GM19438 (cell line): ENCODE measurements around the gene COL9A3.
"Not testable (repeated sequence)": the region's sequence is repeated elsewhere in the genome, so short reads cannot be mapped to it uniquely, and the experiment has no call there.

ENCODE experiments used
- ATAC-seq: cut with Tn5 transposase; IDR thresholded peaks from one replicate; pipeline ENCODE4 v1.9.1; 2021; ENCODE audit warnings: low read depth; ENCODE audit not compliant: unreplicated experiment

Gene COL9A3

GRCh38 chr20:62850333-62850974 lies 33.6 kb downstream of the COL9A3 start:
- ATAC-seq, result no peak

- no peak for ATAC-seq
These were observed 35.3 kb downstream of the COL9A3 start for GRCh38 chr20:62852196-62852595.

- no peak for ATAC-seq
These were observed 36.0 kb downstream of the COL9A3 start for GRCh38 chr20:62852841-62853240.

- ATAC-seq, result not testable (repeated sequence)
These were observed 36.5 kb downstream of the COL9A3 start for GRCh38 chr20:62853304-62853703.

GRCh38 chr20:62854121-62854520 lies 37.3 kb downstream of the COL9A3 start:
- ATAC-seq, result no peak

GRCh38 chr20:62855120-62855519 lies 38.3 kb downstream of the COL9A3 start:
- no peak for ATAC-seq

GRCh38 chr20:62856931-62857619 lies 40.2 kb downstream of the COL9A3 start:
- ATAC-seq, result no peak

- ATAC-seq, result no peak
These were observed 41.4 kb downstream of the COL9A3 start for GRCh38 chr20:62858058-62858830.

GRCh38 chr20:62859721-62860120 lies 42.9 kb downstream of the COL9A3 start:
- no peak for ATAC-seq

- no peak for ATAC-seq
These were observed 43.6 kb downstream of the COL9A3 start for GRCh38 chr20:62860391-62860923.

- ATAC-seq, result no peak
These were observed 44.3 kb downstream of the COL9A3 start for GRCh38 chr20:62860924-62861691.

- no peak for ATAC-seq
These were observed 45.0 kb downstream of the COL9A3 start, which contains the start of gene TCFL5 for GRCh38 chr20:62861726-62862336. TCFL5 (minus strand) TSS chr20:62861822; CDS start chr20:62861670, 152 bp downstream.

GRCh38 chr20:62864207-62864606 lies 47.4 kb downstream of the COL9A3 start:
- ATAC-seq, result no peak

- ATAC-seq, result no peak
These were observed 55.5 kb downstream of the COL9A3 start for GRCh38 chr20:62872184-62872847.

- no peak for ATAC-seq
These were observed 56.0 kb downstream of the COL9A3 start for GRCh38 chr20:62872862-62873261.

- no peak for ATAC-seq
These were observed 56.4 kb downstream of the COL9A3 start for GRCh38 chr20:62873280-62873679.

GRCh38 chr20:62873681-62874031 lies 56.8 kb downstream of the COL9A3 start:
- ATAC-seq, result not testable (repeated sequence)

GRCh38 chr20:62874964-62875344 lies 58.1 kb downstream of the COL9A3 start:
- ATAC-seq, result no peak
